Measurements from ENCODE around the gene SSR3.

- no peak for TF ChIP-seq EZH2 (IDR thresholded peaks at IDR 0.05; ENCODE audit: low read length, missing control alignments)
- TF ChIP-seq, protein P1, sequence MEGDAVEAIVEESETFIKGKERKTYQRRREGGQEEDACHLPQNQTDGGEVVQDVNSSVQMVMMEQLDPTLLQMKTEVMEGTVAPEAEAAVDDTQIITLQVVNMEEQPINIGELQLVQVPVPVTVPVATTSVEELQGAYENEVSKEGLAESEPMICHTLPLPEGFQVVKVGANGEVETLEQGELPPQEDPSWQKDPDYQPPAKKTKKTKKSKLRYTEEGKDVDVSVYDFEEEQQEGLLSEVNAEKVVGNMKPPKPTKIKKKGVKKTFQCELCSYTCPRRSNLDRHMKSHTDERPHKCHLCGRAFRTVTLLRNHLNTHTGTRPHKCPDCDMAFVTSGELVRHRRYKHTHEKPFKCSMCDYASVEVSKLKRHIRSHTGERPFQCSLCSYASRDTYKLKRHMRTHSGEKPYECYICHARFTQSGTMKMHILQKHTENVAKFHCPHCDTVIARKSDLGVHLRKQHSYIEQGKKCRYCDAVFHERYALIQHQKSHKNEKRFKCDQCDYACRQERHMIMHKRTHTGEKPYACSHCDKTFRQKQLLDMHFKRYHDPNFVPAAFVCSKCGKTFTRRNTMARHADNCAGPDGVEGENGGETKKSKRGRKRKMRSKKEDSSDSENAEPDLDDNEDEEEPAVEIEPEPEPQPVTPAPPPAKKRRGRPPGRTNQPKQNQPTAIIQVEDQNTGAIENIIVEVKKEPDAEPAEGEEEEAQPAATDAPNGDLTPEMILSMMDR (conservative IDR thresholded peaks at IDR 0.05 in 1 of 2, IDR thresholded peaks at IDR 0.05 in 1 of 2; ENCODE audit: low read depth in 1 of 2, low read length in 2 of 2) = no peak
Observed at GRCh38 chr3:156542101-156543042, 12.5 kb downstream of the SSR3 start.
